ENCODE results near the gene OTX1. TPM values are rescaled to one million over a fixed set of nuclear protein-coding genes. Genes with fewer than 3 reads are reported as not detected.

The OTX1 gene
- total RNA-seq, 1 experiment from 2014 or later = 0.90 TPM

- no peaks in the 10 kb centered on the region for H3K36me3 Mint-ChIP-seq
- no peak overlapping the region for H3K27ac Mint-ChIP-seq
- no peaks in the 10 kb centered on the region for H3K9me3 Mint-ChIP-seq
- POLR2A ChIA-PET = no interaction called here
- H3K4me3 Mint-ChIP-seq = no peak overlapping the region
- H3K27me3 Mint-ChIP-seq (ENCODE audit: low read depth) = no peaks in the 10 kb centered on the region
- no peak for DNase-seq (ENCODE audit: low spot score)
- no peaks in the 10 kb centered on the region for H3K4me1 Mint-ChIP-seq
- CTCF ChIA-PET = no interaction called here
- no peak for ATAC-seq
- TF ChIP-seq, protein P1, sequence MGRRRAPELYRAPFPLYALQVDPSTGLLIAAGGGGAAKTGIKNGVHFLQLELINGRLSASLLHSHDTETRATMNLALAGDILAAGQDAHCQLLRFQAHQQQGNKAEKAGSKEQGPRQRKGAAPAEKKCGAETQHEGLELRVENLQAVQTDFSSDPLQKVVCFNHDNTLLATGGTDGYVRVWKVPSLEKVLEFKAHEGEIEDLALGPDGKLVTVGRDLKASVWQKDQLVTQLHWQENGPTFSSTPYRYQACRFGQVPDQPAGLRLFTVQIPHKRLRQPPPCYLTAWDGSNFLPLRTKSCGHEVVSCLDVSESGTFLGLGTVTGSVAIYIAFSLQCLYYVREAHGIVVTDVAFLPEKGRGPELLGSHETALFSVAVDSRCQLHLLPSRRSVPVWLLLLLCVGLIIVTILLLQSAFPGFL (CRISPR knock-in tag; IDR thresholded peaks at IDR 0.05; ENCODE audit: borderline replicate concordance) = no peak
- TF ChIP-seq HMGXB4 (CRISPR knock-in tag; IDR thresholded peaks at IDR 0.05) (no peak), ZMAT4 (CRISPR knock-in tag; IDR thresholded peaks at IDR 0.05) (no peak), ELF4 (CRISPR knock-in tag; IDR thresholded peaks at IDR 0.05; ENCODE audit: low read depth) (no peak), NR3C1 (CRISPR knock-in tag; conservative IDR thresholded peaks at IDR 0.05; ENCODE audit: low read depth) (no peak), CTCF (IDR thresholded peaks at IDR 0.05) (no peak), ZBTB43 (CRISPR knock-in tag; IDR thresholded peaks at IDR 0.05) (no peak)
- TF ChIP-seq, protein P2, sequence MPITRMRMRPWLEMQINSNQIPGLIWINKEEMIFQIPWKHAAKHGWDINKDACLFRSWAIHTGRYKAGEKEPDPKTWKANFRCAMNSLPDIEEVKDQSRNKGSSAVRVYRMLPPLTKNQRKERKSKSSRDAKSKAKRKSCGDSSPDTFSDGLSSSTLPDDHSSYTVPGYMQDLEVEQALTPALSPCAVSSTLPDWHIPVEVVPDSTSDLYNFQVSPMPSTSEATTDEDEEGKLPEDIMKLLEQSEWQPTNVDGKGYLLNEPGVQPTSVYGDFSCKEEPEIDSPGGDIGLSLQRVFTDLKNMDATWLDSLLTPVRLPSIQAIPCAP (CRISPR knock-in tag; IDR thresholded peaks at IDR 0.05) = no peak
These were observed 21.6 kb upstream of the OTX1 start for GRCh38 chr2:63029058-63029457.

DNA sequence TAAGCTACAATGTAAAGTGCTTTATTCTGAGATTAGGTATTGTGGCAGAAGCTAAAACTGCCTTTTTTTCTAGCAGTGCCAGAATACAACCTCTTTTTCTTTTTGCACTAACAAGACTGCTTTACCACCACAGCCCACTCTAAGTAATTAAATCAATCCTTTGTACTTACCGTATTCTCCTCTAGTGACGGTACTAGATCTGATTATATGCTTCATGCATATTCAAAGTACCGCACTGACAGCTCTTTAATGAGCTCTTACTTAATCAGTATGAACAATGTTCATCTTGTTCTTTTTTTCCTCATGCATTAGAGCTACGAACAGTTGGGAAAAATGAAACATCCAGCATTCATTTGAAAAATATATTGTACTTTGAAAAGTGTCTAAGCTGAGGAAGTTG lies 16.1 kb upstream of the OTX1 start:
- H3K27ac Mint-ChIP-seq = no peak overlapping the region
- ATAC-seq = no peak
- H3K4me1 Mint-ChIP-seq = peaks cover 11% of the 10 kb centered on the region
- H3K36me3 Mint-ChIP-seq = no peaks in the 10 kb centered on the region
- no peaks in the 10 kb centered on the region for H3K9me3 Mint-ChIP-seq
- CTCF ChIA-PET = interaction anchor here (0.9 kb wide), 1 partner anchor 11 kb away, joined by 3 read pairs; no protein-coding TSS in a partner anchor
- peaks cover 11% of the 10 kb centered on the region for H3K27me3 Mint-ChIP-seq (ENCODE audit: low read depth)
- no peak for DNase-seq (ENCODE audit: low spot score)
- no peak overlapping the region for H3K4me3 Mint-ChIP-seq
- POLR2A ChIA-PET = interaction anchor here (0.9 kb wide), 1 partner anchor 9 kb away, joined by 6 read pairs; no protein-coding TSS in a partner anchor
- TF ChIP-seq MYBL2 (CRISPR knock-in tag; IDR thresholded peaks at IDR 0.05) (no peak), ETV6 (CRISPR knock-in tag; IDR thresholded peaks at IDR 0.05) (no peak), SMAD3 (CRISPR knock-in tag; IDR thresholded peaks at IDR 0.05; ENCODE audit: borderline replicate concordance) (no peak), ZNF232 (CRISPR knock-in tag; IDR thresholded peaks at IDR 0.05) (no peak), ZNF423 (CRISPR knock-in tag; IDR thresholded peaks at IDR 0.05) (no peak), ERG (CRISPR knock-in tag; IDR thresholded peaks at IDR 0.05) (no peak), ZNF512 (CRISPR knock-in tag; IDR thresholded peaks at IDR 0.05; ENCODE audit: borderline replicate concordance) (no peak), ZNF671 (CRISPR knock-in tag; IDR thresholded peaks at IDR 0.05) (no peak), RORB (CRISPR knock-in tag; IDR thresholded peaks at IDR 0.05) (no peak)
- TF ChIP-seq, protein P3, sequence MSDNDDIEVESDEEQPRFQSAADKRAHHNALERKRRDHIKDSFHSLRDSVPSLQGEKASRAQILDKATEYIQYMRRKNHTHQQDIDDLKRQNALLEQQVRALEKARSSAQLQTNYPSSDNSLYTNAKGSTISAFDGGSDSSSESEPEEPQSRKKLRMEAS (CRISPR knock-in tag; IDR thresholded peaks at IDR 0.05) = no peak
- TF ChIP-seq, protein P4, sequence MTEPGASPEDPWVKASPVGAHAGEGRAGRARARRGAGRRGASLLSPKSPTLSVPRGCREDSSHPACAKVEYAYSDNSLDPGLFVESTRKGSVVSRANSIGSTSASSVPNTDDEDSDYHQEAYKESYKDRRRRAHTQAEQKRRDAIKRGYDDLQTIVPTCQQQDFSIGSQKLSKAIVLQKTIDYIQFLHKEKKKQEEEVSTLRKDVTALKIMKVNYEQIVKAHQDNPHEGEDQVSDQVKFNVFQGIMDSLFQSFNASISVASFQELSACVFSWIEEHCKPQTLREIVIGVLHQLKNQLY (CRISPR knock-in tag; IDR thresholded peaks at IDR 0.05) = no peak
- TF ChIP-seq, protein P5, sequence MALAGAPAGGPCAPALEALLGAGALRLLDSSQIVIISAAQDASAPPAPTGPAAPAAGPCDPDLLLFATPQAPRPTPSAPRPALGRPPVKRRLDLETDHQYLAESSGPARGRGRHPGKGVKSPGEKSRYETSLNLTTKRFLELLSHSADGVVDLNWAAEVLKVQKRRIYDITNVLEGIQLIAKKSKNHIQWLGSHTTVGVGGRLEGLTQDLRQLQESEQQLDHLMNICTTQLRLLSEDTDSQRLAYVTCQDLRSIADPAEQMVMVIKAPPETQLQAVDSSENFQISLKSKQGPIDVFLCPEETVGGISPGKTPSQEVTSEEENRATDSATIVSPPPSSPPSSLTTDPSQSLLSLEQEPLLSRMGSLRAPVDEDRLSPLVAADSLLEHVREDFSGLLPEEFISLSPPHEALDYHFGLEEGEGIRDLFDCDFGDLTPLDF (CRISPR knock-in tag; IDR thresholded peaks at IDR 0.05) = no peak

All from WTC11 (cell line).